Vagina (tissue), 2 donors: Measurements from ENCODE around the gene DMAC1.

Source experiments
- POLR2A ChIP-seq, 2 donors: fragments of 450-650 bp; IDR thresholded peaks; one replicate each; pipeline ENCODE4 v1.6.1; 2017; ENCODE audit warnings: antibody characterized with exemption in 2 of 2, mild to moderate bottlenecking in 2 of 2, moderate library complexity in 2 of 2
- POLR2AphosphoS5 ChIP-seq, 2 donors: sonication (generic); formaldehyde crosslinking; IDR thresholded peaks; one replicate each; pipeline ENCODE4 v1.9.0; 2017; ENCODE audit warnings: antibody characterized with exemption in 2 of 2, mild to moderate bottlenecking in 2 of 2, low read depth in 1 of 2; ENCODE audit not compliant: insufficient read depth in 1 of 2
- TF ChIP-seq, protein P1 (sequence below), 3 experiments: fragments of 450-650 bp in 2 of 3; fragments of 200-600 bp in 1 of 3; sonication (generic) in 1 of 3; IDR thresholded peaks; one replicate each; pipeline ENCODE4 v1.5.1; 2017 to 2019; ENCODE audit warnings: antibody characterized with exemption in 3 of 3, mild to moderate bottlenecking in 2 of 3, moderate library complexity in 2 of 3

DNA sequence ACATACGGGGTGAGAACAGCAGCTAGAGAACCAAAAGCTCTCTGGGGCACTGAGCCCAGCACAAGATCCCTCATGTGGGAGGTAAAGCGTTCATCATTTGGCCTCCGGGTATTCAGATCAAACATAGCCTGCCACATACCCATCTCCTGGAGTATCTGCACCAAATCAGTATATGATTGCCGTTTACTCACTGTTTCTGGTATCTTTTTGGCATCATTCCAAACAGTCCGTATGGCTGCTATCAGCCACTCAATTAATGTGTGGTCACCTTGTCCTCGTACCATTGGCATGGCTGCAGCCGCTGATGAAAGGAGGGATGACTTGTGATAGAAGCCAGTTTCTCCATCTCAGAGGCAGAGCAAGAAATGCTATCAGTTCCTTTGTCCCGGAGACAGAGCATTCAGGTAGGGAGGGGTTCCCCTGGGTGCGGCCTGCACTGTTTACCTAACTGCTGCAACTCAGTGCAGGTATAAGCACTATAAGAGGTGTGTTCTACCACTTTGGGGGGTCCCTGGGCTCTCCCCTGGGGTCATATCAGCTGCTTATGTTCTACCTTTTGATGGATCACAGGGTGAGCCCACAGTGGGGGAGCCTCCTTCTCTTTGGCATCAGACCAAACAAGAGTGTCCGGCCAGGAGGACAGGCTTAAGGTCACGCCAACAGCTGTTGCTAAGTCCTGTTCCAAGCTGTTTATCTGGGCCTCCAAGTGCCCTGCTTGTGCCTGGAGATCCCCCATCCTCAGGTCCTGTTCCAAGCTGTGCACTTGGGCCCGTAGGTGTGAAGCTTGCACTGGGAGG lies 9.4 kb downstream of the DMAC1 start:
- TF ChIP-seq POLR2A (IDR thresholded peaks at IDR 0.05) (no peak), POLR2AphosphoS5 (IDR thresholded peaks at IDR 0.05; ENCODE audit: insufficient read depth in 1 of 2, low read depth in 1 of 2) (no peak)
- TF ChIP-seq, protein P1, sequence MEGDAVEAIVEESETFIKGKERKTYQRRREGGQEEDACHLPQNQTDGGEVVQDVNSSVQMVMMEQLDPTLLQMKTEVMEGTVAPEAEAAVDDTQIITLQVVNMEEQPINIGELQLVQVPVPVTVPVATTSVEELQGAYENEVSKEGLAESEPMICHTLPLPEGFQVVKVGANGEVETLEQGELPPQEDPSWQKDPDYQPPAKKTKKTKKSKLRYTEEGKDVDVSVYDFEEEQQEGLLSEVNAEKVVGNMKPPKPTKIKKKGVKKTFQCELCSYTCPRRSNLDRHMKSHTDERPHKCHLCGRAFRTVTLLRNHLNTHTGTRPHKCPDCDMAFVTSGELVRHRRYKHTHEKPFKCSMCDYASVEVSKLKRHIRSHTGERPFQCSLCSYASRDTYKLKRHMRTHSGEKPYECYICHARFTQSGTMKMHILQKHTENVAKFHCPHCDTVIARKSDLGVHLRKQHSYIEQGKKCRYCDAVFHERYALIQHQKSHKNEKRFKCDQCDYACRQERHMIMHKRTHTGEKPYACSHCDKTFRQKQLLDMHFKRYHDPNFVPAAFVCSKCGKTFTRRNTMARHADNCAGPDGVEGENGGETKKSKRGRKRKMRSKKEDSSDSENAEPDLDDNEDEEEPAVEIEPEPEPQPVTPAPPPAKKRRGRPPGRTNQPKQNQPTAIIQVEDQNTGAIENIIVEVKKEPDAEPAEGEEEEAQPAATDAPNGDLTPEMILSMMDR (IDR thresholded peaks at IDR 0.05), result no peak
